ENCODE results near the gene CHCHD6. TPM values are rescaled to one million over a fixed set of nuclear protein-coding genes. Genes with fewer than 3 reads are reported as not detected.
A peak's percentile ranks its signal among the peaks of the same experiment; 100 is the strongest.

The CHCHD6 gene
- total RNA-seq, 1 donor, result 10.9 TPM

- Histone ChIP-seq H3K36me3 (ENCODE audit: insufficient read depth, low read length) (peaks cover 22% of the 10 kb centered on the region), H2AFZ (ENCODE audit: low read length) (no peak overlapping the region), H3K4me1 (ENCODE audit: insufficient read depth, low read length) (peaks cover 19% of the 10 kb centered on the region), H3K4me3 (ENCODE audit: insufficient read depth, low read length) (no peak overlapping the region), H4K20me1 (ENCODE audit: insufficient read depth, low read length) (peaks cover 79% of the 10 kb centered on the region), H3K79me2 (ENCODE audit: insufficient read depth, low read length) (peaks cover 91% of the 10 kb centered on the region), H3K27me3 (ENCODE audit: insufficient read depth, low read length) (no peaks in the 10 kb centered on the region), H3K9me3 (ENCODE audit: low read depth, low read length) (no peaks in the 10 kb centered on the region), H3K4me2 (ENCODE audit: insufficient read depth, low read length) (no peak overlapping the region), H3K27ac (ENCODE audit: low read depth, low read length) (no peak overlapping the region)
- TF ChIP-seq, protein P1, sequence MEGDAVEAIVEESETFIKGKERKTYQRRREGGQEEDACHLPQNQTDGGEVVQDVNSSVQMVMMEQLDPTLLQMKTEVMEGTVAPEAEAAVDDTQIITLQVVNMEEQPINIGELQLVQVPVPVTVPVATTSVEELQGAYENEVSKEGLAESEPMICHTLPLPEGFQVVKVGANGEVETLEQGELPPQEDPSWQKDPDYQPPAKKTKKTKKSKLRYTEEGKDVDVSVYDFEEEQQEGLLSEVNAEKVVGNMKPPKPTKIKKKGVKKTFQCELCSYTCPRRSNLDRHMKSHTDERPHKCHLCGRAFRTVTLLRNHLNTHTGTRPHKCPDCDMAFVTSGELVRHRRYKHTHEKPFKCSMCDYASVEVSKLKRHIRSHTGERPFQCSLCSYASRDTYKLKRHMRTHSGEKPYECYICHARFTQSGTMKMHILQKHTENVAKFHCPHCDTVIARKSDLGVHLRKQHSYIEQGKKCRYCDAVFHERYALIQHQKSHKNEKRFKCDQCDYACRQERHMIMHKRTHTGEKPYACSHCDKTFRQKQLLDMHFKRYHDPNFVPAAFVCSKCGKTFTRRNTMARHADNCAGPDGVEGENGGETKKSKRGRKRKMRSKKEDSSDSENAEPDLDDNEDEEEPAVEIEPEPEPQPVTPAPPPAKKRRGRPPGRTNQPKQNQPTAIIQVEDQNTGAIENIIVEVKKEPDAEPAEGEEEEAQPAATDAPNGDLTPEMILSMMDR (IDR thresholded peaks at IDR 0.05; ENCODE audit: extremely low read depth, low read depth, low read length), result no peak
- DNase-seq (ENCODE audit: insufficient read length, low spot score, missing footprints), result no peak
These were observed 283.6 kb downstream of the CHCHD6 start for GRCh38 chr3:126987596-126987995.

- Histone ChIP-seq H3K4me3 (ENCODE audit: insufficient read depth, low read length) (no peak overlapping the region), H4K20me1 (ENCODE audit: insufficient read depth, low read length) (peaks cover 88% of the 10 kb centered on the region), H3K79me2 (ENCODE audit: insufficient read depth, low read length) (peaks cover 100% of the 10 kb centered on the region), H3K4me1 (ENCODE audit: insufficient read depth, low read length) (peaks cover 19% of the 10 kb centered on the region), H3K27me3 (ENCODE audit: insufficient read depth, low read length) (no peaks in the 10 kb centered on the region), H2AFZ (ENCODE audit: low read length) (no peak overlapping the region), H3K27ac (ENCODE audit: low read depth, low read length) (no peak overlapping the region), H3K4me2 (ENCODE audit: insufficient read depth, low read length) (no peak overlapping the region), H3K36me3 (ENCODE audit: insufficient read depth, low read length) (peaks cover 22% of the 10 kb centered on the region), H3K9me3 (ENCODE audit: low read depth, low read length) (no peaks in the 10 kb centered on the region)
- TF ChIP-seq, protein P1 (IDR thresholded peaks at IDR 0.05; ENCODE audit: extremely low read depth, low read depth, low read length), result no peak
- peak; percentile 80 for DNase-seq (ENCODE audit: insufficient read length, low spot score, missing footprints)
These were observed 284.5 kb downstream of the CHCHD6 start for GRCh38 chr3:126988451-126989021.

DNA sequence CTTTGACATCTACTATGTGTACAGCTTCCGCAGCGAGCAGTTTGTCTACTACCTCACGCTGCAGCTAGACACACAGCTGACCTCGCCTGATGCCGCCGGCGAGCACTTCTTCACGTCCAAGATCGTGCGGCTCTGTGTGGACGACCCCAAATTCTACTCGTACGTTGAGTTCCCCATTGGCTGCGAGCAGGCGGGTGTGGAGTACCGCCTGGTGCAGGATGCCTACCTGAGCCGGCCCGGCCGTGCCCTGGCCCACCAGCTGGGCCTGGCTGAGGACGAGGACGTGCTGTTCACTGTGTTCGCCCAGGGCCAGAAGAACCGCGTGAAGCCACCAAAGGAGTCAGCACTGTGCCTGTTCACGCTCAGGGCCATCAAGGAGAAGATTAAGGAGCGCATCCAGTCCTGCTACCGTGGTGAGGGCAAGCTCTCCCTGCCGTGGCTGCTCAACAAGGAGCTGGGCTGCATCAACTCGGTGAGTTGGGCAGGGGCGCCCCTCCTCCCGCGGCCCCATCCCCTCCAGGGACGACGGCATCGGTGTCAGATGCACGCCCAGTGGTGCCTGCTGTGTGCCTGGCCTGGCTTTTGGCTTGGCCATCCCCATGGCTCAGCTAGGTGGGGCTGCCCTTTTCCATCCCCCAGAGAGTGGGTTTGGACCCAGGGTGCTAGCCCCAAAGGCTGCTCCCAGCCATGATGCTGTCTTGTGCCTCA is 285.4 kb downstream of the CHCHD6 start:
- Histone ChIP-seq H4K20me1 (ENCODE audit: insufficient read depth, low read length) (peaks cover 92% of the 10 kb centered on the region), H3K4me2 (ENCODE audit: insufficient read depth, low read length) (no peak overlapping the region), H3K27me3 (ENCODE audit: insufficient read depth, low read length) (no peaks in the 10 kb centered on the region), H3K27ac (ENCODE audit: low read depth, low read length) (no peak overlapping the region), H3K4me3 (ENCODE audit: insufficient read depth, low read length) (no peak overlapping the region), H2AFZ (ENCODE audit: low read length) (no peak overlapping the region), H3K4me1 (ENCODE audit: insufficient read depth, low read length) (peaks cover 23% of the 10 kb centered on the region), H3K36me3 (ENCODE audit: insufficient read depth, low read length) (peaks cover 26% of the 10 kb centered on the region), H3K79me2 (ENCODE audit: insufficient read depth, low read length) (peaks cover 100% of the 10 kb centered on the region), H3K9me3 (ENCODE audit: low read depth, low read length) (no peaks in the 10 kb centered on the region)
- TF ChIP-seq, protein P1 (IDR thresholded peaks at IDR 0.05; ENCODE audit: extremely low read depth, low read depth, low read length), result no peak
- no peak for DNase-seq (ENCODE audit: insufficient read length, low spot score, missing footprints)

DNA sequence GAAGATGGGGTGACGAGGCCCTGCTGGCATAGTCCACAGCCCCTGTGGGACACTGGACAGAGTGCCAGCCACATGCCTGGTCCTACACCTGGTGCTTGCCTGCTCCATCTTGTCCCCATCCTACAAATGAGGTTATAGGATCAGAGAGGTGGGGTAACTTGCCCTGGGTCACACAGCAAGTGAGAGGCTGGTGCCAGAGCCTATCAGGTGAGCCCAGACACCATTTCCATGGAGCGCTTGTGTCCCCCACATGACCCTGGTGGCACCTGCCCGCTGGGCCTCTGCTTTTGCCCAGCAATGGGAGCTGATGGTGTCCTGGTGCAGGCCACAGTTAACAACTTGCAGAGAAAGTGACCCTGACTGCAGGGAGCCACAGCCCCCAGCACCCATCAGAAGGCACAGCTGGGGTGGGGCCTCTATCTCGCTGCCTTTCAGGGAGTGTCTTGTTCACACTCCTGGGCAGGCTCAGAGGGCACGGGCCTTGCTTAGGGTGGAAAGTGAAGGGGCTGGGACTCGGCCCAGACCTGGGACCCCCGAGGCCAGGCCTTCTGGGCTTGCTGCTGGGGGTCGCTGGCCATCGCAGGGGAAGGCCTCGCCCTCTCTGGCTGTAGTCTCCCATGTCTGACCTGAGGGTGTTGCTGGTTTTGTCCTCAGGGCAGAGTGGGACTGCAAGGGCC is 286.1 kb downstream of the CHCHD6 start:
- H3K4me2 ChIP-seq (ENCODE audit: insufficient read depth, low read length), result no peak overlapping the region
- peaks cover 92% of the 10 kb centered on the region for H4K20me1 ChIP-seq (ENCODE audit: insufficient read depth, low read length)
- H3K27me3 ChIP-seq (ENCODE audit: insufficient read depth, low read length), result no peaks in the 10 kb centered on the region
- H3K36me3 ChIP-seq (ENCODE audit: insufficient read depth, low read length), result peaks cover 26% of the 10 kb centered on the region
- TF ChIP-seq, protein P1 (IDR thresholded peaks at IDR 0.05; ENCODE audit: extremely low read depth, low read depth, low read length), result no peak
- H3K27ac ChIP-seq (ENCODE audit: low read depth, low read length), result no peak overlapping the region
- no peak for DNase-seq (ENCODE audit: insufficient read length, low spot score, missing footprints)
- H3K4me1 ChIP-seq (ENCODE audit: insufficient read depth, low read length), result peaks cover 22% of the 10 kb centered on the region
- H3K4me3 ChIP-seq (ENCODE audit: insufficient read depth, low read length), result no peak overlapping the region
- no peak overlapping the region for H2AFZ ChIP-seq (ENCODE audit: low read length)
- H3K9me3 ChIP-seq (ENCODE audit: low read depth, low read length), result no peaks in the 10 kb centered on the region
- H3K79me2 ChIP-seq (ENCODE audit: insufficient read depth, low read length), result peaks cover 100% of the 10 kb centered on the region
